ENCODE data around the gene MORN1. TPM values are rescaled to one million over a fixed set of nuclear protein-coding genes. Genes with fewer than 3 reads are reported as not detected.

Gene MORN1
- total and polyA plus RNA-seq, 8 donors = 4.7 to 9.3 (median 5.3) TPM

DNA sequence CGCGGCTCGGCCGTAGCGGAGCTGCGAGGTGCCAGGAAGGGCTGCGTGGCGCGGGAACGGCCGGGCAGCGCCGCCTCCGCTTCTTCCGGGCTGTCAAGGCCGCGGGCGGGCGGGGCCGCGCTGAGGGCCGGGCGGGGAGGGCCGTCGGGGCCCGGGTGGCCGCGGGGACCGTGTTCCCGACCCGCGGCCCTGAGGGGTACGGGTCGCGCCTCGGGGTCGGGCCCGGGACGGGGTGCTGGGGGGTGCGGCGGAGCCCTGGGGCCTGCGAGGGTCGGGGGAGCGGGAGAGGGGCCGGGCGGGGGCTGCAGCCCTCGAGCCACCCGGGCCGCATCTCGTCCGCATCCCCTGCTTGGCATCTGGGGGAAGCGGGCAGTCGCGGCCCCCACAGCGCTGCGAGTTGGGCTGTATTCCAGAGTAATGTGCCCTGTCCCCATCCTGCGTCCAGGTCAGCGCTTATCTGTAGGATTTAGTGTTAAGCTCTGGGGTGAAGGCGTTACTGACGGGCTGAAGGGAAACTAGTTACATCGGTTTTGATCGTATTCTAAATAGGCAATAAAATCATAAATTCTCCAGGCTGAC is 666 bp upstream of the MORN1 start:
- Histone ChIP-seq H3K27ac (peak overlapping the region; percentile 67 to 85 (median 76)), H3K4me1 (peaks cover 17 to 28% (median 25%) of the 10 kb centered on the region in 3 donors), H3K36me3 (peaks cover 0 to 9% (median 6%) of the 10 kb centered on the region in 3 donors), H3K4me3 (peak overlapping the region; percentile 76 to 99 (median 90)), H3K9me3 (no peaks in the 10 kb centered on the region), H3K27me3 (no peaks in the 10 kb centered on the region)
- ATAC-seq = peak; percentile 17 to 59 (median 32)
- peak in 3 of 6 donors; percentile 46 to 75 (median 70) for DNase-seq
- TF ChIP-seq, protein P1, sequence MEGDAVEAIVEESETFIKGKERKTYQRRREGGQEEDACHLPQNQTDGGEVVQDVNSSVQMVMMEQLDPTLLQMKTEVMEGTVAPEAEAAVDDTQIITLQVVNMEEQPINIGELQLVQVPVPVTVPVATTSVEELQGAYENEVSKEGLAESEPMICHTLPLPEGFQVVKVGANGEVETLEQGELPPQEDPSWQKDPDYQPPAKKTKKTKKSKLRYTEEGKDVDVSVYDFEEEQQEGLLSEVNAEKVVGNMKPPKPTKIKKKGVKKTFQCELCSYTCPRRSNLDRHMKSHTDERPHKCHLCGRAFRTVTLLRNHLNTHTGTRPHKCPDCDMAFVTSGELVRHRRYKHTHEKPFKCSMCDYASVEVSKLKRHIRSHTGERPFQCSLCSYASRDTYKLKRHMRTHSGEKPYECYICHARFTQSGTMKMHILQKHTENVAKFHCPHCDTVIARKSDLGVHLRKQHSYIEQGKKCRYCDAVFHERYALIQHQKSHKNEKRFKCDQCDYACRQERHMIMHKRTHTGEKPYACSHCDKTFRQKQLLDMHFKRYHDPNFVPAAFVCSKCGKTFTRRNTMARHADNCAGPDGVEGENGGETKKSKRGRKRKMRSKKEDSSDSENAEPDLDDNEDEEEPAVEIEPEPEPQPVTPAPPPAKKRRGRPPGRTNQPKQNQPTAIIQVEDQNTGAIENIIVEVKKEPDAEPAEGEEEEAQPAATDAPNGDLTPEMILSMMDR (IDR thresholded peaks at IDR 0.05) = no peak
- FAIRE-seq = no peak
- intact Hi-C loops (cut with DNase I) = no loop called here
- 0 to 1% methylated on average over 18 to 62 of the region's 62 CpGs for WGBS, 2 donors

DNA sequence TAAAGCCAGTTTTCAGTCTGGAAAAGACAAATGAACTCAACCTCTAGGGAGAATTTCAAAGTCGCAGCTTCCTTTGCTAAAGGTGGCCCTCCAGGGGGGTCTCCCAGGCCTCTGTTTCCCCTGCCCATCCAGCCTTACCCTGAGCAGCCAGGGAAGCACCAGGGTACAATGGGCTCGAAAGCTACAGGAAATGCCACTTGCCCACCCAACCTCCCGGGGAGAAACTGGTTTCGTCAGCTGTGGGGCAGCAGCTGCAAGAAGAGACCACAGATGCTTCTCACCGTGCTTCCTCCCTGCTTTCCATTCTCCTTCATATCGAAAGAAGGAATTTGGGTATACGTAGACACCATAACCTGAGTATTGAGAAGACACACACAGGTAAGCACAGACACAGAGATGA is 1.7 kb downstream of the MORN1 start:
- FAIRE-seq = no peak
- Histone ChIP-seq H3K9me3 (no peaks in the 10 kb centered on the region), H3K4me3 (no peak overlapping the region), H3K27me3 (no peaks in the 10 kb centered on the region), H3K27ac (no peak overlapping the region), H3K36me3 (no peaks in the 10 kb centered on the region), H3K4me1 (peaks cover 17 to 28% (median 25%) of the 10 kb centered on the region in 3 donors)
- DNase-seq = peak in 1 of 6 donors; percentile 14
- TF ChIP-seq, protein P1 (IDR thresholded peaks at IDR 0.05) = no peak
- ATAC-seq = no peak
- intact Hi-C loops (cut with DNase I) = no loop called here
- WGBS, 2 donors = 89 to 98% methylated on average over 7 of the region's 7 CpGs

DNA sequence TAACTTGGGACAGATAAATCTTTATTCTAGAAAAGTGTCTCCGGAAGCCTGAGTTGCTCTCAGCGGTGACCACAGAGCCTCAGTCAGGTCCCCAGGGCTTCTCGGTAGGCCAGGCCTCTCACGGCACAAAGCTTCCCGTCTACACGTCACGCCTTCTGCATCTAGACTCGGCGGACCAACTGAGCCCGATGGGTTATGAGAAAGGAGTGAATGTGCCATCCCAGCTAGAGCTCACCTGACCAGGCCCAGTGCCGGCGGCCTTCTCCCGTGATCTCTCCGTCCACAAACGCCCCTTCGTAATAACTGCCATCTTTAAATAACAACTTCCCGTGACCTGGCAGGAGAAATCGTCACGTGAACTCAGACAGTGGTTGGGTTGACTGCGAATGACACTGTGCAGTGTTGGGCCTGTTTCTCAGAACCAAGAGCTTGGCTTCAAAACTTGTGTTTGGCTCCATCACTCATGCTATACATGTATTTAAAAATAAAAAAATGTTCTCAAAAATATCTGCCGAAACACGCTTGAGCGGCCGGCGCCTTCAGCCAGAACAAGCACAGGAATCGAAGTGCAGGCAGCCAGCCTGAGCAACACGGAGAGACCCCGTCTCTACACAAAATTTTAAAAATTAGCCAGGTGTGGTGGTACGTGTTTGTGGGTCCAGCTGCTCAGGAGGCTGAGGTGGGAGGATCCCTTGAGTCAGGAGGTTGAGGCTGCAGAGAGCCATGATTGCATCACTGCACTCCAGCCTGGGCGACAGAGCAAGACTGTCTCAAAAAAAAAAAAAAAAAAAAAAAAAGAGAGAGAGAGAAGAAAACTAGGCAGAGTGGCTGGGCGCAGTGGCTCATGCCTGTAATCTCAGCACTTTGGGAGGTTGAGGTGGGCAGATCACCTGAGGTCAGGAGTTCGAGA is 3.1 kb downstream of the MORN1 start:
- TF ChIP-seq, protein P1 (IDR thresholded peaks at IDR 0.05) = no peak
- ATAC-seq (no peak), FAIRE-seq (no peak), DNase-seq (peak in 2 of 6 donors; percentile 18 to 49)
- intact Hi-C loops (cut with DNase I) = no loop called here
- H3K27ac ChIP-seq = no peak overlapping the region
- 90 to 94% methylated on average over 32 of the region's 32 CpGs for WGBS, 2 donors
- no peaks in the 10 kb centered on the region for H3K36me3 ChIP-seq
- peaks cover 11 to 15% (median 12%) of the 10 kb centered on the region in 3 donors for H3K4me1 ChIP-seq
- H3K4me3 ChIP-seq = no peak overlapping the region
- no peaks in the 10 kb centered on the region for H3K27me3 ChIP-seq
- H3K9me3 ChIP-seq = no peaks in the 10 kb centered on the region

DNA sequence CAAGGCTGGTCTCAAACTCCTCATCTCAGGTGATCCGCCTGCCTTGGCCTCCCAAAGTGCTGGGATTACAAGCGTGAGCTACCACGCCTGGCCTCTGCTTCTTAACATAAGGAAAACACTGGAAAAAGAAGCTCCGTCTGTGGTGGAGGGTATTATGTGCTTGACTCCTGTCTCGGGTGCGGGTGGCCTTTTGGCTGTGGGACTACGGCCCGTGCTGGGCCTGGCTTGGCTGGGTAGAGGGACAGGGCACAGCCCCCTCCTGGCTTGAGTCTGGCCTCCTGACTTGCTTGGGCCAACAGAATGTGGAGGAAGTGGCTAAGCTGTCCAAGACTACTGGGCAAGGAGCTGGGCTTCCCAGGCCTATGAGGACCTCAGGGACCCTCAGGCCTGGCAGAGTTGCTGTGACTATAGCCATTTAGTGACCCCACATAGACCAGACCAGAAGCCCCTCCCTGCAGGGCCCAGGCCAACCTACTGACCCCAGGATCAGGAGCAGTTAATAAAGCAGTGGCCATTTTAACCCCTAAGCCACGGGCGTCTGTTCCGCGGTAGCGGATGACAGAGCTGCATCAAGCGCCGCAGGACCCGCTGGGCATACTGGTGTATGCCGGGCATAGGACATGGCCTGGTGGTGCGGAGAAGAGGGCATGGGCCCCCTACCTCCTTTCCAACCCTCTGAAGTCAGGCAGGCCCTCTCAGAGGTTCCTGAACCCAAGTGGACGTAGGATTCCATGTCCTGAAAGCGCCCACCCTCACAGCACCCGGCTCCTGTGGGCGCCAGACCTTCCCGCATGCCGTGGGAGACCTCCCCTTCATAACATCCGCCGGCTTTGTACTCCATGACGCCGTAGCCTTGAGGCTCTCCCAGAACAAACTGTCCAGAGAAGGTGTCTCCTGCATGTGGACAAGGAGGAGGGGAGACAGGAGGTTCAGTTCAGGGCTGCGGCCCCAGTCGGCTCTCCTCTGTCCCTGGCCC is 4.4 kb downstream of the MORN1 start:
- Histone ChIP-seq H3K27me3 (no peaks in the 10 kb centered on the region), H3K9me3 (no peaks in the 10 kb centered on the region), H3K4me1 (peaks cover 4 to 8% (median 6%) of the 10 kb centered on the region in 3 donors), H3K27ac (no peak overlapping the region), H3K36me3 (no peaks in the 10 kb centered on the region), H3K4me3 (no peak overlapping the region)
- TF ChIP-seq, protein P1 (IDR thresholded peaks at IDR 0.05) = no peak
- FAIRE-seq (no peak), DNase-seq (peak in 3 of 6 donors; percentile 12 to 69 (median 15)), ATAC-seq (no peak)
- intact Hi-C loops (cut with DNase I) = no loop called here
- 93% methylated on average over 30 of the region's 30 CpGs for WGBS, 2 donors

Measured in pancreas (tissue), 10 donors.